ENCODE results near the gene ST6GAL2. TPM values are rescaled to one million over a fixed set of nuclear protein-coding genes. Genes with fewer than 3 reads are reported as not detected.

Gene ST6GAL2
- total and polyA plus RNA-seq, 2 of the 8 experiments (the other 6 are each of a cell fraction or from before 2014, with no cell fraction given) = 2.7 to 17.5 TPM

DNA sequence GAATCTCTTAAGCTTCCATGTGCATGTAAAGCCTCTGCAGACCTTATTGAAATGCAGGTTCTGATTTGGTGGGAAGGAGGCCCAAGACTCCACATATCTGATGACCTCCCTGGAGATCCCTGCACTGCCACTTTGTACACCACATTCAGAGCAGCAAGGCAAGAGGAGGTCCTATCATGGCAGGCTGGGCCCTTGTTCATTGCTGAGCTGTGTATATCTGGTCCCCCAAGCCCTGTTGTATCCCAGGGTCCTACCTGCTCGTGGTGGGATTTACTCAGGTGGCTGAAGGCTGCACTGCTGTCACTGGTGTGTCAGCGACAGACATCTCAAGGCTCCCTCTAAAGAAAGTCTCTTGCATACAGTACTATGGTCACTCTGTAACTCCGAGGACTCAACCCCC is 114.2 kb downstream of the ST6GAL2 start (continued):
- TF ChIP-seq CBX5 (IDR thresholded peaks at IDR 0.05; ENCODE audit: low read depth, low read length) = no peak

Data from H1 (cell line).